Neural progenitor cell (in vitro differentiated cells): Measurements from ENCODE around the gene SUGCT. TPM values are rescaled to one million over a fixed set of nuclear protein-coding genes. Genes with fewer than 3 reads are reported as not detected.

Experiments
- DNase-seq: peaks from one replicate; pipeline ENCODE4 v3.0.0-alpha.2; 2016; ENCODE audit warnings: low spot score
- H2AFZ ChIP-seq: fragments of 200-600 bp; sonication (generic); replicated peaks from 2 replicates; pipeline ENCODE4 v1.6.1; 2016; ENCODE audit warnings: antibody characterized with exemption
- H3F3A ChIP-seq: fragments of 200-600 bp; sonication (generic); 2 replicates; pipeline ENCODE4 v1.6.1; 2016; ENCODE audit warnings: antibody characterized with exemption, low read depth
- H3K27ac ChIP-seq: fragments of 200-600 bp; sonication (generic); 2 replicates; pipeline ENCODE4 v1.5.1; 2016; ENCODE audit warnings: mild to moderate bottlenecking
- H3K27me3 ChIP-seq: fragments of 200-600 bp; sonication (generic); 2 replicates; pipeline ENCODE4 v1.6.1; 2016; ENCODE audit warnings: mild to moderate bottlenecking, moderate library complexity
- H3K36me3 ChIP-seq: fragments of 200-600 bp; sonication (generic); 2 replicates; pipeline ENCODE4 v1.5.1; 2016
- H3K4me1 ChIP-seq: fragments of 200-600 bp; sonication (generic); 2 replicates; pipeline ENCODE4 v1.6.1; 2016; ENCODE audit warnings: mixed run types
- H3K4me2 ChIP-seq: fragments of 200-600 bp; sonication (generic); 2 replicates; pipeline ENCODE4 v1.6.1; 2016
- H3K4me3 ChIP-seq: fragments of 200-600 bp; sonication (generic); 2 replicates; pipeline ENCODE4 v1.5.1; 2016
- H3K79me2 ChIP-seq: fragments of 200-600 bp; sonication (generic); 2 replicates; pipeline ENCODE4 v1.6.1; 2016; ENCODE audit warnings: low read depth
- H3K9ac ChIP-seq: fragments of 200-600 bp; sonication (generic); 2 replicates; pipeline ENCODE4 v1.6.1; 2016
- H3K9me3 ChIP-seq: fragments of 200-600 bp; sonication (generic); 2 replicates; pipeline ENCODE4 v1.5.1; 2016; ENCODE audit warnings: low read depth
- H4K20me1 ChIP-seq: fragments of 200-600 bp; sonication (generic); 2 replicates; pipeline ENCODE4 v1.6.1; 2016; ENCODE audit warnings: low read depth
- H3K27ac Mint-ChIP-seq: 3 replicates; pipeline ENCODE4 v1.8.0; 2021; ENCODE audit warnings: mixed read lengths
- H3K27me3 Mint-ChIP-seq: 2 replicates; pipeline ENCODE4 v1.8.0; 2022; ENCODE audit warnings: low read depth, mild to moderate bottlenecking, inconsistent platforms, moderate library complexity, mixed read lengths; ENCODE audit not compliant: insufficient read depth
- H3K36me3 Mint-ChIP-seq: 3 replicates; pipeline ENCODE4 v1.8.0; 2021; ENCODE audit warnings: mixed read lengths
- H3K4me1 Mint-ChIP-seq: 3 replicates; pipeline ENCODE4 v1.8.0; 2021; ENCODE audit warnings: mixed read lengths
- H3K4me3 Mint-ChIP-seq: 3 replicates; pipeline ENCODE4 v1.8.0; 2021; ENCODE audit warnings: mild to moderate bottlenecking, moderate library complexity, mixed read lengths
- H3K9me3 Mint-ChIP-seq: 3 replicates; pipeline ENCODE4 v1.8.0; 2020; ENCODE audit warnings: mixed read lengths
- EZH2 ChIP-seq: fragments of 200-600 bp; sonication (generic); IDR thresholded peaks from 2 replicates; pipeline ENCODE4 v1.6.1; 2017; ENCODE audit warnings: antibody characterized with exemption, mild to moderate bottlenecking, moderate library complexity
- EZH2phosphoT487 ChIP-seq: fragments of 200-600 bp; sonication (generic); IDR thresholded peaks from 2 replicates; pipeline ENCODE4 v1.6.1; 2017; ENCODE audit warnings: antibody characterized with exemption
- total RNA-seq: library from RNA; depleted of rRNA; stranded (reverse); fragments of >200 nt; gene quantifications from 2 replicates; pipeline ENCODE4 v1.2.3, GENCODE V29; 2015; ENCODE audit warnings: low replicate concordance
- TF ChIP-seq, protein P1 (sequence below): fragments of 200-600 bp; sonication (generic); IDR thresholded peaks from 2 replicates; pipeline ENCODE4 v1.5.1; 2017; ENCODE audit warnings: antibody characterized with exemption, mild to moderate bottlenecking

The SUGCT gene
- total RNA-seq, 1 donor from 2014 or later, result 10.1 TPM

DNA sequence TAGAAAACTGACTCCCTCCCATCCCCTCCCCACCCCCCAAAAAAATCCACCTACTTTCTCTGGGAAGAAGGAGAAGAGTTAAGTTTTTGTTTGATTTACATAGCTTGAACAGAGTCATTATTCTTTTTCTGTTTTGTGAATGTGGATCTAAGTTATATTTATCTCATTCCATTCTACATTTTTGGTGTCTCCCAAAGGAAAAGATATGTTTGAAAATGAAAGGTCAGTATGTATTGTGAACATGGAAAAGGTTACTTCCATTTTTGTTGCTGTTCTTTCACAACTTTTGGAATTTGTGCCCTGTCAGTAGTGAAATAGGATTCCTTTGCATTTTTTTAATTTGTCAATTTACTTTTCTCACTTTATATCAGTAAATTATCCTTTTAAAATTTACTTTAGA is 547.9 kb downstream of the SUGCT start:
- no peaks in the 10 kb centered on the region for H3K36me3 ChIP-seq
- no peak for TF ChIP-seq EZH2
- TF ChIP-seq EZH2phosphoT487, result no peak
- TF ChIP-seq, protein P1, sequence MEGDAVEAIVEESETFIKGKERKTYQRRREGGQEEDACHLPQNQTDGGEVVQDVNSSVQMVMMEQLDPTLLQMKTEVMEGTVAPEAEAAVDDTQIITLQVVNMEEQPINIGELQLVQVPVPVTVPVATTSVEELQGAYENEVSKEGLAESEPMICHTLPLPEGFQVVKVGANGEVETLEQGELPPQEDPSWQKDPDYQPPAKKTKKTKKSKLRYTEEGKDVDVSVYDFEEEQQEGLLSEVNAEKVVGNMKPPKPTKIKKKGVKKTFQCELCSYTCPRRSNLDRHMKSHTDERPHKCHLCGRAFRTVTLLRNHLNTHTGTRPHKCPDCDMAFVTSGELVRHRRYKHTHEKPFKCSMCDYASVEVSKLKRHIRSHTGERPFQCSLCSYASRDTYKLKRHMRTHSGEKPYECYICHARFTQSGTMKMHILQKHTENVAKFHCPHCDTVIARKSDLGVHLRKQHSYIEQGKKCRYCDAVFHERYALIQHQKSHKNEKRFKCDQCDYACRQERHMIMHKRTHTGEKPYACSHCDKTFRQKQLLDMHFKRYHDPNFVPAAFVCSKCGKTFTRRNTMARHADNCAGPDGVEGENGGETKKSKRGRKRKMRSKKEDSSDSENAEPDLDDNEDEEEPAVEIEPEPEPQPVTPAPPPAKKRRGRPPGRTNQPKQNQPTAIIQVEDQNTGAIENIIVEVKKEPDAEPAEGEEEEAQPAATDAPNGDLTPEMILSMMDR, result no peak
- no peak overlapping the region for H3K4me3 Mint-ChIP-seq
- no peak for DNase-seq
- no peaks in the 10 kb centered on the region for H3K27me3 Mint-ChIP-seq
- H3K27me3 ChIP-seq, result no peaks in the 10 kb centered on the region
- no peaks in the 10 kb centered on the region for H3K36me3 Mint-ChIP-seq
- no peak overlapping the region for H3K9ac ChIP-seq
- H4K20me1 ChIP-seq, result no peaks in the 10 kb centered on the region
- no peak overlapping the region for H3K27ac Mint-ChIP-seq
- H3K9me3 Mint-ChIP-seq, result no peaks in the 10 kb centered on the region
- no peaks in the 10 kb centered on the region for H3K79me2 ChIP-seq
- H3K4me3 ChIP-seq, result no peak overlapping the region
- H3F3A ChIP-seq, result no peaks in the 10 kb centered on the region
- no peak overlapping the region for H3K4me2 ChIP-seq
- H3K4me1 Mint-ChIP-seq, result peaks cover 9% of the 10 kb centered on the region
- no peak overlapping the region for H3K27ac ChIP-seq
- no peak overlapping the region for H2AFZ ChIP-seq
- H3K4me1 ChIP-seq, result peaks cover 3% of the 10 kb centered on the region
- no peaks in the 10 kb centered on the region for H3K9me3 ChIP-seq

DNA sequence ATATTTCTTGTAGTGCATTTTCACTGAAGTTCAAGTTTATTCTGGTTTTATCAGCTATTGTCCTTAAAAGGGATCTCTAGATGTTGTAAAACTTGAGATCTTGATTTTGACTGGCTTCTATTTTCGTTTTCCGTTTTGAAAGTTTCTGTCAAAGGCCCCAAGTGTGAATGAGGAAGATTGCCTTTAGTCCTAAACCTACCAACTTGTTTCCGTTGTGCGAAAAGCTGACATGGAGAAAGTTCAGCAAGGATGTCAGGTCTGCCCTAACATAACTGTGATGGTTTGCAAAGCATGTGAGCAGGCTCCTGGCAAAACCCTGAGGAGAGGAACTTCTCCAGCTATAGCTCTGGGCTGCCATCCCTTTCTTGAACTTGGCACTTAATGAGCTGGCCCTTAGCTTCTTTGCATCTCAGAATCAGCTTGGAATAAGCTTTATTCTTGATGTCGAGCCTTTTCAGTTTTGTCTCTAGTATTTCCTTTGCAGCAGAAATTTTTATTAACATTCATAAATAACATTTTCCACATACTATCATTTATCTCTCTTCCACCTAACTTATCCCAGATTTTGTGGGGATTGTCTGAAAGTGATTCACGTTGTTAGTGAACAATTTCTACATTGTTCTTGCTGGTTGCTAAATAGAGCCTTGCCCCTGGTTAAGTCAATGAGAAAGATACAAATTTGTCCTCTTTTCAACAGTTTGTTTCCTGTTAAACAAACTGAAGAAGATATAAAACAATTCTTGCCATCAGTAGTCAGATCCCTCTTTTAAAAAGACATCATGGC is 559.4 kb downstream of the SUGCT start:
- Mint-ChIP-seq H3K4me3 (no peak overlapping the region), H3K36me3 (no peaks in the 10 kb centered on the region), H3K4me1 (peaks cover 4% of the 10 kb centered on the region), H3K27me3 (no peaks in the 10 kb centered on the region), H3K9me3 (no peaks in the 10 kb centered on the region), H3K27ac (no peak overlapping the region)
- Histone ChIP-seq H3K4me3 (no peak overlapping the region), H3K4me1 (no peaks in the 10 kb centered on the region), H2AFZ (no peak overlapping the region), H3K27me3 (no peaks in the 10 kb centered on the region), H3K9ac (no peak overlapping the region), H3K4me2 (no peak overlapping the region), H3K79me2 (no peaks in the 10 kb centered on the region), H3K27ac (no peak overlapping the region), H4K20me1 (no peaks in the 10 kb centered on the region), H3K36me3 (no peaks in the 10 kb centered on the region), H3K9me3 (no peaks in the 10 kb centered on the region), H3F3A (no peaks in the 10 kb centered on the region)
- no peak for DNase-seq
- TF ChIP-seq, protein P1, result no peak
- TF ChIP-seq EZH2 (no peak), EZH2phosphoT487 (no peak)

DNA sequence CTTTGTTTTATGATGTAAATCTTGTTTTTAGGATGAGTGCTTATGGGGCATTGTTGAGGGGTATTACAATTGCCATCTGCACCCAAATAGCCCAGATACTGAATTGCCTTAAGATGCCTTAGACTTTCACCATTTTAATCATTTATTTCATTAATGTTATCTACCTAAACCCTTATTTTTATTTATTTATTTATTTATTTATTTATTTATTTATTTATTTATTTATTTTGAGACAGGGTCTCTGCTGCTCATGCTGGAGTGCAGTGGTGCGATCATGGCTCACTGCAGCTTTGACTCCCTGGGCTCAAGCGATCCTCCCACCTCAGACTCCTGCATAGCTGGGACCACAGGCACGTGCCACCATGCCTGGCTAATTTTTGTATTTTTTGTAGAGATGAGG is 560.2 kb downstream of the SUGCT start:
- H3K36me3 Mint-ChIP-seq, result no peaks in the 10 kb centered on the region
- Histone ChIP-seq H3F3A (no peaks in the 10 kb centered on the region), H3K79me2 (no peaks in the 10 kb centered on the region), H3K4me3 (no peak overlapping the region), H2AFZ (no peak overlapping the region), H3K27ac (no peak overlapping the region), H3K9me3 (no peaks in the 10 kb centered on the region), H3K4me2 (no peak overlapping the region), H3K36me3 (no peaks in the 10 kb centered on the region), H3K4me1 (no peaks in the 10 kb centered on the region), H3K27me3 (no peaks in the 10 kb centered on the region), H4K20me1 (no peaks in the 10 kb centered on the region), H3K9ac (no peak overlapping the region)
- H3K27ac Mint-ChIP-seq, result no peak overlapping the region
- H3K4me1 Mint-ChIP-seq, result peaks cover 4% of the 10 kb centered on the region
- H3K4me3 Mint-ChIP-seq, result no peak overlapping the region
- H3K27me3 Mint-ChIP-seq, result no peaks in the 10 kb centered on the region
- TF ChIP-seq EZH2phosphoT487 (no peak), EZH2 (no peak)
- no peak for DNase-seq
- H3K9me3 Mint-ChIP-seq, result no peaks in the 10 kb centered on the region

DNA sequence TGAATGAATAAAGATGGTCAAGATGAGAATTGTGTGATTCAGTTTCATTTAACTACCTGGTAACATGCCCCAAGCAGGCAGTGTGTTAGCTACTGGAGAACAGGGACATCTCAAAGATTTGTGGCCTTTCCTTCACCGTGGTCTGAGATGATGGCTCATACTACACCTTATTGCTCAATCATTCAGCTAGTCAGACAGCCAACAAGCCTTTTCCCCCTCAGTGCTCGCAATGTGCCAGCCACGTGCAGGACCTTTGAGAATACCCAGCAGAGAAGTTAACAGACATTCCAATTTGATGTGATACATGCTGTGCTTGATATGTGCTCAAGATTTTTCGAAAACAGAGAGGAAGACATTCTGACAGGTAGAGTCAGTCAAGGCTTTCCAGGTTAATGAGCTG is 562.8 kb downstream of the SUGCT start:
- no peaks in the 10 kb centered on the region for H3K79me2 ChIP-seq
- H3K4me3 ChIP-seq, result no peak overlapping the region
- H4K20me1 ChIP-seq, result no peaks in the 10 kb centered on the region
- no peak overlapping the region for H3K4me2 ChIP-seq
- H3K4me1 ChIP-seq, result no peaks in the 10 kb centered on the region
- H3K4me3 Mint-ChIP-seq, result no peak overlapping the region
- no peaks in the 10 kb centered on the region for H3K9me3 ChIP-seq
- H3K27ac Mint-ChIP-seq, result no peak overlapping the region
- H3K27me3 Mint-ChIP-seq, result no peaks in the 10 kb centered on the region
- H3K27me3 ChIP-seq, result no peaks in the 10 kb centered on the region
- H3K27ac ChIP-seq, result no peak overlapping the region
- no peak for DNase-seq
- TF ChIP-seq EZH2 (no peak), EZH2phosphoT487 (no peak)
- TF ChIP-seq, protein P1, result no peak
- peaks cover 10% of the 10 kb centered on the region for H3K4me1 Mint-ChIP-seq
- H3K9me3 Mint-ChIP-seq, result no peaks in the 10 kb centered on the region
- H3K9ac ChIP-seq, result no peak overlapping the region
- H3K36me3 Mint-ChIP-seq, result no peaks in the 10 kb centered on the region
- no peak overlapping the region for H2AFZ ChIP-seq
- H3F3A ChIP-seq, result no peaks in the 10 kb centered on the region
- no peaks in the 10 kb centered on the region for H3K36me3 ChIP-seq
